Transverse colon (tissue), 4 donors: ENCODE data around the gene YIPF1. TPM values are rescaled to one million over a fixed set of nuclear protein-coding genes. Genes with fewer than 3 reads are reported as not detected.

Source experiments
- DNase-seq: peaks from one replicate; pipeline ENCODE4 v3.0.0-alpha.2; 2019
- H3K27ac ChIP-seq, 4 donors: fragments of 200-600 bp; sonication (generic); 2 replicates each; pipeline ENCODE4 v1.5.1; 2016 to 2018; ENCODE audit warnings: inconsistent platforms in 4 of 4
- H3K27me3 ChIP-seq: fragments of 200-600 bp; sonication (generic); 2 replicates; pipeline ENCODE4 v1.5.1; 2017; ENCODE audit warnings: inconsistent platforms
- H3K36me3 ChIP-seq, 4 donors: fragments of 200-600 bp; sonication (generic); 2 replicates each; pipeline ENCODE4 v1.5.1; 2017 to 2019; ENCODE audit warnings: inconsistent platforms in 4 of 4
- H3K4me1 ChIP-seq, 4 donors: fragments of 200-600 bp; sonication (generic); 2 replicates each; pipeline ENCODE4 v1.5.1; 2017 to 2020; ENCODE audit warnings: inconsistent platforms in 4 of 4
- H3K4me3 ChIP-seq, 4 donors: fragments of 200-600 bp; sonication (generic); 1 replicate in 1 of 4; 2 replicates in 3 of 4; pipeline versions ENCODE4 v1.5.1 to v1.6.1; 2017 to 2019; ENCODE audit warnings: inconsistent platforms in 4 of 4
- H3K9me3 ChIP-seq, 2 donors: fragments of 200-600 bp; sonication (generic); 2 replicates each; pipeline ENCODE4 v1.5.1; 2017 to 2019; ENCODE audit warnings: inconsistent platforms in 2 of 2
- CTCF ChIP-seq, 5 experiments: fragments of 200-600 bp in 3 of 5; fragments of 450-650 bp in 2 of 5; sonication (generic) in 3 of 5; IDR thresholded peaks; 1 replicate in 2 of 5; 2 replicates in 3 of 5; pipeline ENCODE4 v1.5.1; 2016 to 2017; ENCODE audit warnings: antibody characterized with exemption in 5 of 5, inconsistent platforms in 3 of 5, mild to moderate bottlenecking in 2 of 5, moderate library complexity in 1 of 5
- EP300 ChIP-seq: sonication (generic); formaldehyde crosslinking; IDR thresholded peaks from one replicate; pipeline ENCODE4 v1.6.1; 2017; ENCODE audit warnings: antibody characterized with exemption, low read depth
- POLR2A ChIP-seq: fragments of 450-650 bp; IDR thresholded peaks from one replicate; pipeline ENCODE4 v1.6.1; 2016; ENCODE audit warnings: antibody characterized with exemption, mild to moderate bottlenecking, moderate library complexity
- POLR2AphosphoS5 ChIP-seq, 3 donors: sonication (generic); formaldehyde crosslinking; IDR thresholded peaks; one replicate each; pipeline ENCODE4 v1.6.1; 2016; ENCODE audit warnings: antibody characterized with exemption in 3 of 3
- WGBS, 2 donors: methylation state at CpG; one replicate each; pipeline ENCODE4 v1.1.5; 2018; ENCODE audit warnings: low coverage in 1 of 2; 5-methylcytosine and 5-hydroxymethylcytosine counted together
- in situ Hi-C, 4 donors: fragments of 200-750 bp; cut with MboI; loops; one replicate each; pipeline versions ENCODE4 v1.15.0 to v1.15.1; 2017; ENCODE audit warnings: low sequenced_read_pairs in 3 of 4, low pct_ligation_motif_present in 1 of 4, low pct_unique_long_range_greater_than_20kb in 1 of 4
- intact Hi-C: fragments of 100-400 bp; cut with DNase I; formaldehyde crosslinking; loops from one replicate; pipeline ENCODE4 v1.15.1; 2023; ENCODE audit warnings: low total_unique reads
- total RNA-seq, 4 donors: library from RNA; depleted of rRNA; stranded (reverse); fragments of >200 nt; gene quantifications; one replicate each; pipeline ENCODE4 v1.1.0, GENCODE V29; 2016

Gene YIPF1
- total RNA-seq, 4 donors from 2014 or later: 10.1 to 24.6 (median 17.4) TPM

- Histone ChIP-seq H3K4me1 (peaks cover 11 to 40% (median 25%) of the 10 kb centered on the region in 4 donors), H3K9me3 (no peaks in the 10 kb centered on the region), H3K36me3 (no peaks in the 10 kb centered on the region), H3K4me3 (no peak within 1 kb of the TSS), H3K27ac (peak within 1 kb of the TSS in 1 of 4 donors; percentile 29), H3K27me3 (no peaks in the 10 kb centered on the region)
- intact Hi-C loops (no loop called here), in situ Hi-C loops (no loop called here)
- DNase-seq: no peak
- no peak for TF ChIP-seq POLR2A
- TF ChIP-seq POLR2AphosphoS5 (IDR thresholded peaks at IDR 0.05): no peak
- TF ChIP-seq EP300: no peak
- no peak for TF ChIP-seq CTCF (IDR thresholded peaks at IDR 0.05)
- 76% methylated on average over 14 of the region's 14 CpGs; no CpG with 5 or more reads in 1 of the 2 donors for WGBS, 2 donors
These were observed 4.5 kb upstream of the YIPF1 start, which contains the start of gene DIO1 for GRCh38 chr1:53893999-53894636. Gene DIO1, plus strand, starts transcription at chr1:53894187. Its CDS starts 24 bp downstream, at chr1:53894211.

GRCh38 chr1:53892911-53893310 lies 3.3 kb upstream of the YIPF1 start:
- DNase-seq: no peak
- no peak overlapping the region for H3K4me3 ChIP-seq
- H3K9me3 ChIP-seq: no peaks in the 10 kb centered on the region
- intact Hi-C loops: no loop called here
- H3K27ac ChIP-seq: peak overlapping the region in 1 of 4 donors; percentile 29
- 75 to 76% methylated on average over 5 of the region's 5 CpGs for WGBS, 2 donors
- in situ Hi-C loops: no loop called here
- no peaks in the 10 kb centered on the region for H3K27me3 ChIP-seq
- H3K4me1 ChIP-seq: peaks cover 11 to 39% (median 26%) of the 10 kb centered on the region in 4 donors
- no peaks in the 10 kb centered on the region for H3K36me3 ChIP-seq
- no peak for TF ChIP-seq EP300
- no peak for TF ChIP-seq POLR2AphosphoS5 (IDR thresholded peaks at IDR 0.05)
- TF ChIP-seq POLR2A: no peak
- no peak for TF ChIP-seq CTCF (IDR thresholded peaks at IDR 0.05)

- in situ Hi-C loops: no loop called here
- Histone ChIP-seq H3K27me3 (no peaks in the 10 kb centered on the region), H3K4me3 (no peak overlapping the region), H3K36me3 (peaks cover 0 to 2% (median 0%) of the 10 kb centered on the region in 4 donors), H3K9me3 (no peaks in the 10 kb centered on the region), H3K4me1 (peaks cover 4 to 27% (median 17%) of the 10 kb centered on the region in 4 donors), H3K27ac (no peak overlapping the region)
- DNase-seq: no peak
- WGBS, 2 donors: 93% methylated on average over 2 of the region's 2 CpGs; no CpG with 5 or more reads in 1 of the 2 donors
- TF ChIP-seq POLR2A: no peak
- no peak for TF ChIP-seq POLR2AphosphoS5 (IDR thresholded peaks at IDR 0.05)
- TF ChIP-seq EP300: no peak
- no peak for TF ChIP-seq CTCF (IDR thresholded peaks at IDR 0.05)
- intact Hi-C loops: no loop called here
These were observed 2.1 kb upstream of the YIPF1 start for GRCh38 chr1:53891678-53892077.

GRCh38 chr1:53891018-53891417 lies 1.4 kb upstream of the YIPF1 start:
- peaks cover 0 to 20% (median 11%) of the 10 kb centered on the region in 4 donors for H3K4me1 ChIP-seq
- H3K27ac ChIP-seq: no peak overlapping the region
- no peaks in the 10 kb centered on the region for H3K27me3 ChIP-seq
- intact Hi-C loops: no loop called here
- in situ Hi-C loops: no loop called here
- H3K36me3 ChIP-seq: peaks cover 0 to 2% (median 0%) of the 10 kb centered on the region in 4 donors
- no peak for DNase-seq
- no peak overlapping the region for H3K4me3 ChIP-seq
- no peaks in the 10 kb centered on the region for H3K9me3 ChIP-seq
- WGBS, 2 donors: 90 to 92% methylated on average over 2 of the region's 2 CpGs
- no peak for TF ChIP-seq POLR2AphosphoS5 (IDR thresholded peaks at IDR 0.05)
